Hematopoietic multipotent progenitor cell (in vitro differentiated cells): ENCODE results near the gene SBF2. TPM values are rescaled to one million over a fixed set of nuclear protein-coding genes. Genes with fewer than 3 reads are reported as not detected.

Experiments
- DNase-seq, 3 donors: peaks; one replicate each; pipeline ENCODE4 v3.0.0-alpha.2; 2011 to 2015; ENCODE audit warnings: low read depth in 2 of 3, low spot score in 2 of 3
- total RNA-seq: library from RNA; depleted of rRNA; stranded (reverse); fragments of >200 nt; gene quantifications from one replicate; pipeline ENCODE4 v1.2.3, GENCODE V29; 2012

Gene SBF2
- total RNA-seq, 1 donor: 17.0 TPM

DNA sequence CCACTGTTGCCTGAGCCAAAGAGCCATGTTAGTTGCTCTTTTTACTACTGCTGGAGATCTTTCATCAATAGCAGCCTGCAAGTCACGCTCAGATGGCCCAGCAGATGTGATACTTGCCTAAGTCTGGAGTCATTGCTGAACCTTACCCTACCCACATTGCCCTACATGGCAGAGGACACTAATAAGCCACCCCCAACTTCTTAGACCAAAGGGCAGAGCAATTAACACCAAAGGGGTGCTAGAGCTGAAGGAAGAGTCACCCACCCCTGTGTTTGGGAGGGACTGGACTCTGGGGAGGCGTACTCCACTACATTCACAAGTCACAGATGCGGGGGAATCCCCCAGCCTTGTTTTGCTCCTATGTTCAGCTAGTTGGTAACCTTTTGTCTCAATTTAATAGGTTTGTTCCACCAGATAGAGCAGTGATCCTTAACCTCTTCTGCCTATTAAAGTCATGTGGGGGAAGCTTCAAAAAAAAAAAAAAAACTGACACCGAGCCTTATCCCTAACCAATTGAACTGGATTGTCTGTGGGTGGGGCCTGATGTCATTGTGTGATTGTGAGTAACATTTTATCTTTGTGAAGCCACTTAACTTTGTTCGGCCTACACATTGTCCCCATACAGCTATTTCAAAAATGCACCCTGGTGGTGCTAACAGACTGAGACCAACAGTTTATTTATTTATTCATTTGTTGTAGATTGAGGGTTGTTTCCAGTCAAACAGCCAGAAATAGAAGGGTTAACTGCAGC, 23.9 kb upstream of the SBF2 start:
- DNase-seq: no peak

DNA sequence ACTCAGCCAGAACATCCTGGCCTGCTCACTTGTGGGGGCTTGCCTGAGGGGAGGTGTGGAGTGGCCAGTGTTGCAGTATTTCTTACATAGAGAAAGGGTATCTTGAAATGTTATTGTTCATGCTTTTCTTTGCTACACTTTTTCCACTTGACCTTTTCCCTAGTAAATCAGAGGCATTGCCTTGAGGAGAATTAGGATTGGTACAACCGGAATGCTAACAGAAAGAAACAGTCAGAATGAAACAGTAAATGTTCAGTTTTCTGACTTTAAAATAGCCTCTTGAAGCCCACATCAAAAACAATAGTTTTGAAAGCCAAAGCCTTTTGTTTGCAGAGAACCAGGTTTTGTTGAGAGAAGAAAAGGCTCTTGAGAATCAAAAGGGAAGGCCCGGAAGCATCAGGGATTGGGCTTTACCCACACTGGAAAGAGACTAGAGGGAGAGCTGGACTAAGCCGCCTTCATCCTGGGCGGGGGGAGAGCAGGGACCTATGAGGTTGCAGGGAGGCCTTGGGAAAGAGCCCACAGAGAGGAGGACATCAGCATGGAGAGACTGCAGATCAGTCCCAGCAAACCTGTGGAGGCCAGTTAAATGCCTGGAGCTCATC, 23.2 kb upstream of the SBF2 start:
- no peak for DNase-seq

DNA sequence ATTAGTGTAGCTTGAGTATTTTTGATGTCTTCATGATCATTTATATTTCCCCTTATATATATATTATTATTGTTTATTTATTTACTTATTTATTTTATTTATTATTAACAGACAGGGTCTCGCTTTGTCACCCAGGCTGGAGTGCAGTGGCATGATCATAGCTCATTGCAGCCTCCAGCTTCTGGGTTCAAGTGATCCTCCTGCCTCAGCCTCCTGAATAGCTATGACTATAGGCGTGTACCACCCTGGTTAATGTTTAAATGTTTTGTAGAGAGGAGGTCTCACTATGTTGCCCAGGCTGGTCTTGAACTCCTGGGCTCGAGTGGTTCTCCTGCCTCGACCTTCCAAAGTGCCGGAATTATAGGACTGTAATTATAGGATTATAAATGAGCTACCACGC, 21.1 kb upstream of the SBF2 start:
- DNase-seq: no peak

DNA sequence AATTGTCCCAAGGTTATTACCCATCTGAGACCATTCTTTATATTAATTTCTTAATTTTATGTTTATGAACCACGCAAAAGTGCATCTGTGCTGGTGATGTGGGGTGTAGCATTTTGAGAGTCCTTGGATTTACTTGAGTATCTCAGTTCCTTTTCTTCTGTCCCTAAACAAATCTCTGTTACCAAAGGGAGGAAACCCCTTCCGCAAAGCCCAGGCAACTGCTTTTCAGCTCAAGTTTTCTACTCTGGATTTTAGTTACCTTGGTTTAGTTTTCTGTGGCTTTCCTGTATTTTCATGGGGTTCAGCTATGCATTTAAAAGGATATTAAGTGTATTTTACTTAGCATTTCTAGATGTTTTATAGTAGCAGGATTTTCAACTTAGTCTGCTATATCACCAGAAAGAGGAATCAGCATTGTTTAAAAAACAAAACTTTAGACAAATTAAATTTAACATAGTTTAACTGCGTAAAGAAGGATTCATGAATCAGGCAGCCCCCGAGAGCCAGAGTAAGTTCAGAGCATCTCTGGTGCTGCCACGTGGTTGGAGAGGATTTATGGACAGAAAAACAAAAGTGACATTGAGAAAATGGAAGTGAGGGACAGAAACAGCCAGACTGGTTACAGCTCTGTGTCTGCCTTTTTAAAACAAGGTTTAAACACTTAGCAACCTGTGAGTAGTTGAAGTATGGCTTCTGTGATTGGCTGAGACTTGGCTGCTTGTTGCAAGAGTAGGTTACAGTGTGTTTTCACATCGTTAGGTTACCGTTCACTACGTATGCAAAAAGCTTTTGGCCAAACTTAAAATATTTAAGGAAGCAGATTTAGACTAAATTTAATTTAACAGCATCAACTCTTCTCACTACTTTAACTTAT, 20.4 kb upstream of the SBF2 start:
- peak in 2 of 3 donors; percentile 71 to 93 for DNase-seq

DNA sequence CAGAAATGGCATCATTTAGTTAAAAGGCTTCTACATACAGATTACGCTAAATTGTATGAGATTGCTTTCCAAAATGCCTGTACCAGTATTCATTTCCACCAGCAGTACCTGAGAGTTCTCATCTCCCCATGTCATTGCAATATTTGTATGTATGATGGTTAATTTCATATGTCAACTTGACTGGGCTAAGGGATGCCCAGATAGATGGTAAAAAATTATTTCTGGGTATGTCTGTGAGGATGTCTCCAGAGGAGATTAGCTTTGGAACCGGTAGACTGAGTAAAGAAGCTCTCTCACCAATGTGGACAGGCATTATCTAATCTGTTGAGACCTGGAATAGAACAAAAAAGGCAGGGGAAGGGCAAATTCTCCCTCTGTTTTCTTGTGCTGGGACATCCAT, 17.8 kb upstream of the SBF2 start:
- no peak for DNase-seq

DNA sequence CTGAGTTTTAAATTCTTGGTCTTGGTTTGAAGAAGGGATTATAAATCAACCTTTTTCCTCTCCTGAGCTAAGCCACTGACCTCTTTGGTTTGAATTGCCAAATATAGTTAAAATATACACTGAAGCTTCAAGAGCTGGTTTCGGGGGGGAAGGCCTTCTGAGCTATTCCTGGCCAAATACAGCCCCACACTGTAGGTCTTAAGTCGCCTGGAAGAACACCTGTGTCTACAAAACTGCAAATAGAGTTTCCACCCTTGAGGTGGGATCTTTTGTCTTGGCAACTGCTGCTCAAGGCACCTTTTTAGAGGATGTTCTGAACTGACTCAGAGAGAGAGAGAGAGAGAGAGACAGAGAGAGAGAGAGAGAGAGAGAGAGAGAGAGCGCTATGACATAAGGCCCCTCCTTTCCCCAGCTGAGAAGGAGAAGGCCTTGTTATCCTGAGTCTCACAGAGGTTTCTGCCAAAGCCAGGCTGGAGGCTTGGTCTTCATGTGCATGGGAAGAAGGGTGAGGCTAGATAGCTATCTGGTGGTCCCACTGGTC, 16.4 kb upstream of the SBF2 start:
- no peak for DNase-seq

DNA sequence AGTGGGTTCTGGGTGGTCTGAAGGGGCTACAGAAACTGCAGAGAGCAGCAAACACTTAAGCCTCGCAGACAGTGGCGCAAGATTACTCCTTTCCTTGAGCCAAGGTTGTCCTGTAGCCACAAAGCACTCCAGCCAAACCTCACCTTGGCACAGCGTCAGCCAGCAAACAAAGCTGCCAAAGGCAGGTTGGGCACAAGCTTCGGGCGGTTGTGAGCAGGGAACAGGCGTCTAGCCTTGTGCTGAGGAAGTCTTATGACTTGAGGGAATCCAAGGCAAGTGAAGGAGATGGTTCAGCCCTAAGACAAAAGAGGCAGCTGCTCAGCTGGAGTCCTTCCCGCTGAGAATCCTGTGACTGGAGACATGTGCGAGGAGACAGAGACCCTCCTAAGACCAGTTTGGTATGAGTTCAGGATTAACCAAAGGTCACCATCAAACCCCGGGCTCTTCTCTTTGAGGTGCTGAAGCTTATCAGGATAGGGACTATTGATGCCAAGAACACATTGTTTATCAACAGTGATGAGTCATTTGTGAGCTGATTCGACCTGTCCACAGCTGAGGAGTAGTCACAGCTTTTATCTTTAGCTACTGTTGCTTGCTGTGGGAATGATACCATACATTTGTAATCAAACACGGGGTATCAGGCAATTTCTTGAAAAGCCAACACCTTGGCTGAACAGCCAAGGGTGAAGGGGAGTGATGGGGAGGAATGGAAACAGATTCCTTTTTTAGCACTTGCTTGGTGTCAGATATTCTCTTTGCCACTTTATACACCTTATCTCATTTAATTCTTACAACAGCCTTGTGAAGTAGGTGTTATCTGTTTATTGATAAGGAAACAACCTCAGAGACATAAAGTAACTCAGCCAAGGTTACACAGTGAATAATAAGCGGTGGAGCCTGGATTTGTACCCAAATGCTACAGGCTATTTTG, 15.4 kb upstream of the SBF2 start:
- no peak for DNase-seq

DNA sequence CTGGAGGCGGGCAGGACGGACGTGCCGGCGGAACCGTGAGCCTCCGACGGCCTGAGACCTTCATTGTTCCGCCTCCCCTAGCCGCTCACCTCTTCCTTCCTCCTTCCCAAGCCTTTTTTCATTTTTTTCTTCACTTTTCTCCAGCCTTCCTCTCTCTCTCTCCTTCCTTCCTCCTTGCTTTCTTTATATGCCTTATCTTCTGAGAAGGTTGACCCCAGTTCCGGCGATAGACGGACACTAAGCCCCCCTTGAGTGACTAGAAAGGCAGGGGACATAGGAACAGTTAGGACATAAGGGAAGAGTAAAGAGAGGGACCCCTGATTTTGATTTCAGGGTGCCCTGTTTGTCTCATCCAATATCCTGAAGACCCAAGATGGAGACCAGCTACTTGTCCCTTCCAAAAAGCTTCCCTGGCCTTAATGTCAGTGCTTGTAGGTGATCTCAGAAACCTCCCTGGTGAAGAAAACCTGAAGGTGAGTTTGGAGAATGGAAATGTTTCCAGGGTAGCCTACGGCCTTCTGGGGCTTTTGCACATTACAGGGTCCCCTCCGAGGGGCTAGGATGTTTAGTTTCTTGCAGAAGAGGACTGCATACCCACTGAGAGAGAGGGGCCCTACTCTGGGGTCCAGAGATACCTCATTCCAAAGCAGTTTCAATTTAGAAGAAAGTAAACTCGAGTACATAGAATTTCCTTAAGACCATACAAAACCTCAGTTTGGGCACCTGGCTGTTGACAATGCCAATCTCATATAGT, 14.4 kb upstream of the SBF2 start:
- DNase-seq: no peak

DNA sequence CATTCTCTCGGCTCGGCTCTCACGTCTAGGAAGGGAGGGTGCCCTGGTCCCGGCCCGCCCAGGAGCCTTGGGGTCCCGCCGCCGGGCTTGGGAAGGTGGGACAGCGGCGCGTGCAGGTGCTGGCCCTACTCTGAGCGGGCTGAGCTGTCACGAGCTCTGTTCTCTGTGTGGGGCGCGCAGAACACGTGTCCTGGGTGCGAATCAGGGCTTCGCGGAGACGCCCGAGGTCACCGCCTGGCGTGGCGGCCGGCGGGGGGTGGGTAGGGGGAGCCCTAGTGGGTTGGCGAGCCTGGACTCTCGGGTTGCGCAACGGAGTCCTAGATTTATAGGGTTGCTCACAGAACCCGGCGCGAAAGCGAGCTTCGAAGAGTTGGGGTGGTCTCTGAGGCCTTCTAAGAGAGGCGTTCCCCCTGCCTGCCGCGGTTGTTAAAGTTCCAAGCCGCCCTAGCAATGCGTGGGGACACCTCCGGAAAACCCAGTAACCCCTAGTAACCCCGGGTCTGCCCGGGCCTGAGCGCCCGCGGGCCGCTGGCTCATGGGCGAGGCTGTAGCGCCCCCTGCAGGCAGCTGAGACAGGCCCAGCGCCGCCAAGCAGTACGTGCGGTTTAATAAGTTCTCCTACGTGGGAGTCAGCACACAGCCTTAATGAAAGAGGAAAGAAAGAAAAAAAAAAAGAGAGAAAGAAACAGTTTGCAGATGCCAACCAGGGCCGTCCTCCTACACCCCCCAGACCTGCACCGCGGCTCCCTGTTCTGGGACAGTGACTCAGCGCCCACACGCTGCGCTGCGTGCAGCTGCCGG, 13.6 kb upstream of the SBF2 start:
- DNase-seq: peak; percentile 84 to 91 (median 91)

DNA sequence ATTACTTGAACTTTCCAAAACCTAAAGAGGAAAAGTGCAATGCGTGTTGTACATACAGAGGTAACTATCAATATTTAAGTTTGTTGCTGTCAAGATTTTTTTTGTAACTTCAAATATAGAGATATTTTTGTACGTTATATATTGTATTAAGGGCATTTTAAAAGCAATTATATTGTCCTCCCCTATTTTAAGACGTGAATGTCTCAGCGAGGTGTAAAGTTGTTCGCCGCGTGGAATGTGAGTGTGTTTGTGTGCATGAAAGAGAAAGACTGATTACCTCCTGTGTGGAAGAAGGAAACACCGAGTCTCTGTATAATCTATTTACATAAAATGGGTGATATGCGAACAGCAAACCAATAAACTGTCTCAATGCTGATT, 13.0 kb upstream of the SBF2 start:
- no peak for DNase-seq

DNA sequence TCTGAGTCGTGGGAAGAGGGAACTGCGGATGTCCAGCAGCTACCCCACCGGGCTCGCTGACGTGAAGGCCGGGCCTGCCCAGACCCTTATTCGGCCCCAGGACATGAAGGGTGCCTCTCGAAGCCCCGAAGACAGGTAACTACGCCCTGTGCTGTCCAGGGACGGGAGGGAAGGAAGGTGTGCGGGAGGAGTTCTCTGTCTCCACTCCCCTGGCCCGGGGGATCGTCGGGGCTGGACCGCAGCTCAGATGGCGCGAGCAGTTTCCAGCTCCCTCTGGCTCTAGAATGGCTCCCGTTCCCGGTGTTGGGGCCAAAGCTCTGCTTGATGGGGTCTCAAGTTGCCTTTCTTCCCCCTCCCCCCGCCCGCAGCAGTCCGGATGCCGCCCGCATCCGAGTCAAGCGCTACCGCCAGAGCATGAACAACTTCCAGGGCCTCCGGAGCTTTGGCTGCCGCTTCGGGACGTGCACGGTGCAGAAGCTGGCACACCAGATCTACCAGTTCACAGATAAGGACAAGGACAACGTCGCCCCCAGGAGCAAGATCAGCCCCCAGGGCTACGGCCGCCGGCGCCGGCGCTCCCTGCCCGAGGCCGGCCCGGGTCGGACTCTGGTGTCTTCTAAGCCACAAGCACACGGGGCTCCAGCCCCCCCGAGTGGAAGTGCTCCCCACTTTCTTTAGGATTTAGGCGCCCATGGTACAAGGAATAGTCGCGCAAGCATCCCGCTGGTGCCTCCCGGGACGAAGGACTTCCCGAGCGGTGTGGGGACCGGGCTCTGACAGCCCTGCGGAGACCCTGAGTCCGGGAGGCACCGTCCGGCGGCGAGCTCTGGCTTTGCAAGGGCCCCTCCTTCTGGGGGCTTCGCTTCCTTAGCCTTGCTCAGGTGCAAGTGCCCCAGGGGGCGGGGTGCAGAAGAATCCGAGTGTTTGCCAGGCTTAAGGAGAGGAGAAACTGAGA, 12.2 kb upstream of the SBF2 start:
- DNase-seq: peak in 1 of 3 donors; percentile 34

DNA sequence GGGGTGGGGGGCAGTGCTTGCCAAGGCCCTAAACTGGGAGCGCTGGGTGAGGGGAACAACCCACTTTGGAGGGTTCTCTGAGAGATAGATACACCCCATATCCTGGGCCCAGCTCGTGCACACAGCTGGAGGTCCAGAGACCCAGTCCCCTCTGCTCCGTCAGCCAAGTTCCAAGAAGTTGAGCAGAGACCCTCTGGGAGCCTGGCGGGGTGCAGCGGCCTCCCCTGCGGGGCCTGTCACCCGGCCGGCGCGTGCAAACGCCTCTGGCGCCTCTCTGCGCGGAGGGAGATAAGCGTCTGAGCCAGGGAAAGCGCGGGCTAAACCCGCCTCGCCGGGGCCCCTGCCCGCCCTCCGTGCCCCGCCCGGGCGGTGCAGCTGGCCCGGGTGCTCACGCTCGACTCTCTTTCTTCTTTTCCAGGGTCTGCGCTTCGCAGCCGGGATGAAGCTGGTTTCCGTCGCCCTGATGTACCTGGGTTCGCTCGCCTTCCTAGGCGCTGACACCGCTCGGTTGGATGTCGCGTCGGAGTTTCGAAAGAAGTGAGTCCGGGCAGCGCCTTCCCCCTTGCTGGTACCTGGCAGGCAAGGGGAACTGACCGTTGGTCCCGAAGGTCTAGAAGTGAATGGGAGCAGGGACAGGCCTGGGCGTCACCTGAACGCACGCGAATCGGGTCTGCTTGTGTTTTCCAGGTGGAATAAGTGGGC, 11.4 kb upstream of the SBF2 start:
- DNase-seq: peak in 1 of 3 donors; percentile 41

DNA sequence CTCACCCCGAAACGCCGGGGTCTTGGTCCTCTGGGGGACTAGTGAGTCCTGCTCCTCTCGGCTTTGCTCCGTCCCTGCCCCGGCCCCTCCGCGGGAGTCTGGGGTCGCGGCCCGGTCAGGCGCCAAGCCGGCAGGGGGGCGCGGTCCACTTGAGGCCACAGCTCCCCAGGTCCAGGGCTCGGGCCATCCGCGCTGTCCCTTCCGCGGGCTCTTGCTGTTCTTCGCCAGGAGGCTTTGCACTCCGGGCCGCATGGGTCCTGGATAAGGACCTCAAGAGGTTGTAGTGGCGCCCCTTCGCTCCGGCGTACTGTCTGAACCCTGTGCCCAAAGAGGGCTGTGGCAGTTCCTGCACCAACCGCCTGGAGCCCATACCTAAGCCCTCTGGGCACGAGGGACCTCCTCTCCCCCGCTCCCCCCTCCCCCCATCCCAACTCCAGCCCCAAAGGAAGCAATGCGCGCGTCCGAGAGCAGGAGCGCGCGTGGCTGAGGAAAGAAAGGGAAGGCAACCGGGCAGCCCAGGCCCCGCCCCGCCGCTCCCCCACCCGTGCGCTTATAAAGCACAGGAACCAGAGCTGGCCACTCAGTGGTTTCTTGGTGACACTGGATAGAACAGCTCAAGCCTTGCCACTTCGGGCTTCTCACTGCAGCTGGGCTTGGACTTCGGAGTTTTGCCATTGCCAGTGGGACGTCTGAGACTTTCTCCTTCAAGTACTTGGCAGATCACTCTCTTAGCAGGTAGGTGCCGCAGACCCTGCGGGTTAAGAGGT, 10.7 kb upstream of the SBF2 start, which contains the start of gene ADM:
Gene ADM, plus strand, starts transcription at position 579 of the 767 bp plus-strand sequence. CDS start 628 bp downstream, outside the sequence.
- peak in 2 of 3 donors; percentile 54 to 62 for DNase-seq

DNA sequence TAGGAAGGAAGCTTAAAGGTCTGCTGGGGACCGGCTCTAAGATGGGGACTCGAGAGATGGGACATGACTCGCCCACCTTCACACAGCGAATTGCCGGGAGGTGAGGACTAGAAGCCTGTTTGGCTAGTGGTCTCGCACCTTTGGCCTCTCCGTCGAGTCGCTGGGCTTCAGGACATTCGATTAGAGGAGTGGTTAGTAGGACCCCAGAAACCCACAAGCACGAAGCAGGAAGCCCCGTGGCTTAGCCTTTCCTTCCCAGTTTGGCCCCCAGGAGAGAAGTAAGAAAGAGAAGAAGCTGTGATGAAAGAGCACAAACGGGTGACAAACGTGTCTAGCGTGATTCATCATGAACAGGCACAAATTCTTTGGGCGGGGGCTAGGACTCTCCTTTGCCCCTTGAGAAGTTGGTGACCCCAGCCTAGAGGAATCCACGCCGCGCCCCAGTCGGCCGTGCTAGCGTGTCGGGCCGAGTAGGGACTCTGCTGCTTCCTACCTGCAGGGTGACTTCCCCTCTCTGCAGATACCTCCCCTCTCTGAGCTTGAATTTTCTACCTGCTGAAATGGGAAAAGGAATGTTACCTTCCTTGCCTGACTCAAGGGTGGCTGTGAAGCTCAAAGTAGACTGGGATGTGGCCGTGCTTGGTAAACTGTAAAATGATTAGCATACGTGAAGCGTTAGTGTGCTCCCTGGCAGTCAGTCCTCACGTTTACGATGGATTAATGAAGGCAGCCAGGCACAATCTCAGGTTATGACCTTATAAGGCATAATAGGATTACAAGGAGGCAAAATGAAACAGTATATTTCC, 9.7 kb upstream of the SBF2 start:
- DNase-seq: peak in 2 of 3 donors; percentile 51 to 68
